Measurements from ENCODE around the gene COL25A1.

COL25A1 gene

GRCh38 chr4:109291707-109292238 is 10.7 kb downstream of the COL25A1 start:
- DNase-seq, result no peak

DNA sequence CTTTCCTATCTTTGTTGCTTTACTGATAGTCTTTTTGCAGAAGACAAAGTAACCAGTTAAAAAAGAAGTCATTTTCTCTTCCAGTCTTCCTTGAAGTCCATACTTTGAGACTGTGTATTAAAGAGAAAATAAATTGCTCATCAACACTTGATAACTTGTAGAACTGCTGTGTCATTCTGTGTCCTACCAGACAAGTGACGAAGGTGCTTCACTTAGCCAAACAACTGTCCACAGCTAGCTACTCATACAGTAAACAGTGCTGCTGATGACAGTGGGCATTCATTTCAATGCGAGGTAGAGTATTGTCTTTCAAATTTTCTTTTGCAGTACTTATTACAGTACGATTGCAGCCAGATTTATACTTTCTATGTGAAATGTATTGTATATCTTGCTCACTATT is 11.5 kb downstream of the COL25A1 start:
- DNase-seq, result no peak

- no peak for DNase-seq
Measured at GRCh38 chr4:109278594-109279031, 23.8 kb downstream of the COL25A1 start.

- no peak for DNase-seq
Measured at GRCh38 chr4:109276482-109277095, 25.9 kb downstream of the COL25A1 start.

DNA sequence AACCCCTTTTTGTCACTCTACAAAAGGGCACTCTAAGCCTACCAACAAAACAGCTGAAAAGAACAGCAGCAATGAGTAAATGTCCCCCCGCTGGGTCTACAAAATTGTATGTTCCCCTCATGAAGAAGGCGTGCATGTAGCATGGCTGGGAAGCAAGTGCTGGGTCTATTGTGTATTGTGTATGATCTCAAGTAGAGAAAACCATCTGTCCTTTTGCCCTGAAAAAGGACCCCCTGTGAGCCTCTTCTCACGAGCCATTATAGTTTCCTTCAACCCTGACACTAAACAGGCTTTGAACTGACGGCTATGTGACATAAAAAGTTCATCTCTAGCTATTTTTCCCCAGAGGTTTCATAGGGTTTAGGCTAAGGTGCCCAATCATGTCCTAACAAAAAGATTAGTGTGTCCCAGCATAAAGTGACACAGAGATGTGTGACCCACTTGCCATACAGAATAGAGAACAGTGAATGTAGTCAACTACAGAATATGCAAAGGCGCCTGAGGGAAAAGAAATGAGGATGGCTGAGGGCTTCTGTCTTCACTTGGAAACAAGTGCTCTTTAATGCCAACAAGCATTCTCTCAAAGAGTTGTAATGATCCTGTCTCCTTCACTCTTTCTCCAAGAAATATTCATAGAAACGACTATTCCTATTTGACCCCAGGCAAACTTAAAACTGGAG is 27.3 kb downstream of the COL25A1 start:
- no peak for DNase-seq

DNA sequence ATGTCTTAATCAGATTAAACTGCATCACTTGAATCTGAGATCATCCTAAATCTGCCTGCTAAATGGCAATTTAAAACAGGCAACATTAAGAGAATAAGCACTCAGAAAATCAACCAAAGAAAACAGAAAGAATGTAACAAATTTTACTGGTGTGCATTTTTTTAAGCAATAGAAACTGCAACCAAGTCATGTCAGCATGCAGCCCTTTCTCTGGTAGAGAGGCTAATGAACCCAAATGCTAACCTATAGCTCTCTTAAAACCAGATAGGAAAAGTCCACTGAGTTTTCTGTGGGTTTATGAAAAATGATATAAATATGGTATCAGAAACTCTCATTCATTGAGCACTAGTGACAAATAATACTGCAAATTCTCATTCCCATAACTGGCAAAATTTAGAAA is 35.6 kb downstream of the COL25A1 start:
- DNase-seq, result no peak

GRCh38 chr4:109266236-109266635 is 36.2 kb downstream of the COL25A1 start:
- no peak for DNase-seq

GRCh38 chr4:109263721-109264120 is 38.7 kb downstream of the COL25A1 start:
- DNase-seq, result no peak

GRCh38 chr4:109256818-109257217 is 45.6 kb downstream of the COL25A1 start:
- no peak for DNase-seq

GRCh38 chr4:109254845-109255244 is 47.6 kb downstream of the COL25A1 start:
- DNase-seq, result no peak

DNA sequence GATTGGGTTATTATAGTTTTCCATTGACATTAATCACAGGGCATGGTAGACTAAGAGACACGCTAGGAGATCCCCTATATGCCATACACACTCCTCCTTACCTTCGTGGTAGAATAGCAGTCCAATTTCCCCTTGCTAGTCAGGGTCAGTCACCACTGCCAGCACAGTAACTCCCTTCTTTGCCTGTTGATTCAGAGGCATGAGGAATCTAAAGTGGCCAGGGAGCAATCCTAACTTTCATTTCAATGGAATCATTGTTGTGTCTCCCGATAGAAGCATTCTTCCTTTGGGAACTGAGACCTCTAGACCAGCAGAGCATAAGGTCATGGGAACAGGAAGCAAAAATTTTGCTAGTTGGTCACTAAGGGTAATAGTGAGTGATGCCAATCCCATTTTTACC is 51.1 kb downstream of the COL25A1 start:
- no peak for DNase-seq

- DNase-seq, result no peak
Measured at GRCh38 chr4:109248322-109248900, 54.0 kb downstream of the COL25A1 start.

GRCh38 chr4:109243871-109244270 is 58.6 kb downstream of the COL25A1 start:
- DNase-seq, result no peak

DNA sequence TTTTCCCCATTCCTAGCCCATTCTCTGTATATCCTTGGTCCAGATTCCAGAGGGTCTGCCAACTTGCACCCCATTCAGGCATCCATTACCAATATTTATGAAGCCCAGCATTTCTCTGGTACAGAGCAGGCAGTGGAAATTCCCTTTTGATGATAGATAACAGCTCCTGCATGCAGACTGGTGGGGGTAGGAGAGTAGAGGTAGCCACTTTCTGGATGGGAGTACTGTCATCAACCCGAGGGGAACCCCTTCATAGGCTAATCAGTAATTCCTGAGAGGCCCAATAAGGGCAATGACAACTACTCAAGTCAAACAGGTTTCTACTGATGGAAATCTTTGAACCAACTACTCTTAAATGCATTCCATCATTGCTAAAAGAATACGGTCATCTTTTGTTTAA is 63.7 kb downstream of the COL25A1 start:
- no peak for DNase-seq

GRCh38 chr4:109235683-109236082 is 66.8 kb downstream of the COL25A1 start:
- DNase-seq, result no peak

GRCh38 chr4:109234596-109234995 is 67.9 kb downstream of the COL25A1 start:
- no peak for DNase-seq

DNA sequence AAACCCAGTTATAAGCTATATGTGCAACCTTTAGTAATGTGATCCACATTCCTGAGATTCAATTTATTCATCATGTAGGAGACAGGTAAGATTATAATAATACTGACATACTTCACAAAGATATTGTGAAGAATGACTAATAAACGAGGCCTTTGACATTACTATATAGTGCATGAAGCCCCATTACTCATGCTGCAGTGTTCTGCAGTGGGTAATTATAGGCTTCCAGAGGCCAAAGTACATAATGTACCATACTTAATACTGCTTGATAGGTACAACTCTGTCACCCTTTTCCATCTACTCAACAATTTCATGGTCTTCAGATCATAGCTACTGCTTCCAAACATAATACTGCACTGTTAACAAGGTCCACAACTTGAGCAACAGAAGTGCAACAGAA is 68.9 kb downstream of the COL25A1 start:
- no peak for DNase-seq

GRCh38 chr4:109232681-109233080 is 69.8 kb downstream of the COL25A1 start:
- DNase-seq, result no peak

GRCh38 chr4:109231331-109231730 is 71.1 kb downstream of the COL25A1 start:
- DNase-seq, result no peak

DNA sequence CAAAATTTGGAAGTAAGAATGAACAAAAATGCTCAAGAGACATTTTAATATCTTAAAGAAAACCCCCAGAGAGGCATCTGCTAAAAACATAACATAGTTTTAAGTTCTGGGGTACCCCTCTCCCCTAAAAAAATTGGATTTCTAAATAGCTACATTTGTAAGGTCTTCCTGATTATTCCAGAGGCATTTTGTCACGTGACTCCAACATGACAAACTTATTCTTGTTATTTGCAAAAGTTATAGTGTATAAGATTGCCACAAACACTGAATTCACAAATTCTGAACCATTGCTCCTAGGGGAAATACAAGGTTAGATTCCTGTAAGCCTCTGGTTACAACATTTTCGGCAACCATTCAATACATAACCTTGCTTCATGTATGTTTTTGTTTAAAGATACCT is 73.4 kb downstream of the COL25A1 start:
- no peak for DNase-seq

DNA sequence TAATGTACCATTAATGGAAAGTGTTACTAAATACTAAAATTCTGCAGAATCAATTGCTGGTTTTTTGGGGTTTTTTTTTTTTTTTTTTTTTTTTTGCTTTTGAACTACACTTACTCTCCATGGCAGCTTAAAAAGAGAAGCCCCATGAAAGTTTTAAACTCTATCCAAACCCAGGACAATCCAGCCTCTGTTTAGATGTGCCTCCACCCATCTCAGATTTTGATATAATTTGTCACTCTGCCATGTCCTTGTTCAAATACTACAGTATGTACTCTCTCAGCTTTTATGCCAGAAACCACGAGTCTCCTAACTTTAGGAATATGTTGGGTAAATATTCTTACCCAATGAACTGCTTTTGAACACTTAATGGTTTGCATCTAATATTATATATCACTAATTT is 84.2 kb downstream of the COL25A1 start:
- DNase-seq, result no peak

- no peak for DNase-seq
Measured at GRCh38 chr4:109216085-109216696, 86.3 kb downstream of the COL25A1 start.

DNA sequence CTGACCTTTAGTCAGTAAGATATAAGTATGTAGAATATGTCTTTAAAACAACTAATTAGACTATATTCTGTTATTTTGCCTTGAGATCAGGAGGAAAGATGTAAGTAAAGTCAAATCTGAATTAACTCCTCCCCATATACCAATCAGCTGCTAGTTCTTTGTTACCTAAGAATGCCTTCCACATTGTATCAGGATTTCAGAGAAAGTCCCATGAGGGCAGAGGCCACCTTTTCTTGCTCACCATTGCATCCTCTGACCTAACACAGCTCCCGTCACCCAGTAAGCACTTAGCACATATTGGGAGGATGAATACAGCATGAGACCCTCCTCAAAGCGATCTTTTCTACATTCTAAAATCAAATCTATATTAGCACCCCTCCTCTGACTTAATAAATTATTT is 87.0 kb downstream of the COL25A1 start:
- DNase-seq, result no peak
